Measurements from ENCODE around the gene OR51E2. TPM values are rescaled to one million over a fixed set of nuclear protein-coding genes. Genes with fewer than 3 reads are reported as not detected.
"Not testable (repeated sequence)": the region's sequence is repeated elsewhere in the genome, so short reads cannot be mapped to it uniquely, and the experiment has no call there.

The OR51E2 gene, protein sequence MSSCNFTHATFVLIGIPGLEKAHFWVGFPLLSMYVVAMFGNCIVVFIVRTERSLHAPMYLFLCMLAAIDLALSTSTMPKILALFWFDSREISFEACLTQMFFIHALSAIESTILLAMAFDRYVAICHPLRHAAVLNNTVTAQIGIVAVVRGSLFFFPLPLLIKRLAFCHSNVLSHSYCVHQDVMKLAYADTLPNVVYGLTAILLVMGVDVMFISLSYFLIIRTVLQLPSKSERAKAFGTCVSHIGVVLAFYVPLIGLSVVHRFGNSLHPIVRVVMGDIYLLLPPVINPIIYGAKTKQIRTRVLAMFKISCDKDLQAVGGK
- 0.53 TPM for total RNA-seq
- polyA plus RNA-seq (ENCODE audit: insufficient read depth in 1 of 8, insufficient read length in 8 of 8, low replicate concordance in 1 of 8), result 1 to 10 TPM in 5 of 8 donors, under 1 TPM in 3; 0.51 to 1.8 (median 1.1) TPM
- long read RNA-seq, donor 1, result 0 reads
- long read RNA-seq, donor 2, result 0 reads
- long read RNA-seq, donor 3, result 0 reads
- long read RNA-seq, donor 4, result 0 reads
- long read RNA-seq, donor 5, partial matches to known transcripts, result 0 of 1 reads
- long read RNA-seq, donor 5, other reads (novel, unspliced or antisense), result 0 of 1 reads
- long read RNA-seq, donor 6, result 0 reads
- long read RNA-seq, donor 7, partial matches to known transcripts, result 0 of 1 reads
- long read RNA-seq, donor 7, other reads (novel, unspliced or antisense), result 0 of 1 reads
- long read RNA-seq, donor 8, partial matches to known transcripts, result 0 of 2 reads
- long read RNA-seq, donor 8, other reads (novel, unspliced or antisense), result 0 of 2 reads
- long read RNA-seq, donor 9, result 0 reads
- long read RNA-seq, donor 10, result 0 reads
- long read RNA-seq, donor 11, result 0 reads

DNA sequence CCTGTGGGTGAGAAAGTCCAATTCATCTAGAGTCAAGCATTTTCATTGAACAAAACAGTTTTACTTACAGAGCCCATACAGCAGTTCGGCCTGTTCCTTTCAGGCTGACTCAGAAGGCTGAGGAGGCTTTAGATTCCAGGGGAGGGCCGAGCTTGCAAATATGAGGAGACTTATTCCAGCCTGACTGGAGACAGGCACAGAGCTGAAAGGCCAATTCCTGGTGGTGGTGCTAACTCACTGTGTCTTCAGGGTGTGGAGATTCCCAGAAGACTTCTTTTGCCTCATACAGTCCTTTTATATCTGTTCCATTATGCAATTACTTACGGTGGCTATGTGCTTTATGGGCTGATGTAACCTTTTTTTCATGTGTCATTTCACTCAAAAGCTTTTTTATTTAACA is at the start of gene OR51E2:
Gene OR51E2 (minus strand): TSS at position 269 of the 400 bp plus-strand sequence. CDS start 15,142 bp downstream, outside the sequence.
- no peaks in the 10 kb centered on the region for H3K9me3 ChIP-seq (replicated peaks; ENCODE audit: control insufficient read depth, low read depth, low read length)
- H3K27me3 ChIP-seq (ENCODE audit: control insufficient read depth, insufficient read depth, low read length), result no peaks in the 10 kb centered on the region
- H3K4me3 ChIP-seq (ENCODE audit: low read length), result no peak within 1 kb of the TSS
- no peaks in the 10 kb centered on the region for H3K4me1 ChIP-seq (ENCODE audit: control insufficient read depth, insufficient read depth, low read length)
- WGBS (ENCODE audit: insufficient coverage), result no CpG with 5 or more reads among the region's 3 CpGs
- no peak within 1 kb of the TSS for H3K27ac ChIP-seq (ENCODE audit: low read length)
- no peaks in the 10 kb centered on the region for H3K36me3 ChIP-seq (ENCODE audit: control insufficient read depth, insufficient read depth, low read length)
- peak; percentile 27 for DNase-seq

GRCh38 chr11:4740735-4741134 is 43.1 kb upstream of the OR51E2 start:
- H3K27ac ChIP-seq (ENCODE audit: low read length), result no peak overlapping the region
- no peaks in the 10 kb centered on the region for H3K27me3 ChIP-seq (ENCODE audit: control insufficient read depth, insufficient read depth, low read length)
- WGBS (ENCODE audit: insufficient coverage), result no CpG with 5 or more reads among the region's 2 CpGs
- H3K4me1 ChIP-seq (ENCODE audit: control insufficient read depth, insufficient read depth, low read length), result no peaks in the 10 kb centered on the region
- H3K9me3 ChIP-seq (replicated peaks; ENCODE audit: control insufficient read depth, low read depth, low read length), result no peaks in the 10 kb centered on the region
- DNase-seq, result no peak
- H3K4me3 ChIP-seq (ENCODE audit: low read length), result no peak overlapping the region
- no peaks in the 10 kb centered on the region for H3K36me3 ChIP-seq (ENCODE audit: control insufficient read depth, insufficient read depth, low read length)

DNA sequence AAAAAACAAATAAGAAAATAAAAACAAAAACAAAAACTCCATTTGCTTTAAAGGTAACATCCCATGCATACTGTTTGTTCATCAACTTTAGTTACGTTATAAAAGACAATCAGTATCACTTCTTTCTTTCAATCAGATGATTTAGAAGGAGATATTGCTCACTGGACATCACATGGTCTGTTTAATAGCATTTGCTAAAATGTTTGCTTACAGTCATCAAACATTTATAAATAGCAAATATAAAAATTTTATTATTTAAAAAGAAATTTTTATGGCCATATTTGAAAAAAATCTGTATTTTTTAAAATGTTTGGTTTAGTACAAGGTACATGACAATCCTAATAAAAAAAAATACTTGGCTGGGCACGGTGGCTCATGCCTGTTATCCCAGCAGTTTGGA is 29.5 kb upstream of the OR51E2 start:
- no peaks in the 10 kb centered on the region for H3K27me3 ChIP-seq (ENCODE audit: control insufficient read depth, insufficient read depth, low read length)
- no peak for DNase-seq
- no peak overlapping the region for H3K4me3 ChIP-seq (ENCODE audit: low read length)
- no peaks in the 10 kb centered on the region for H3K36me3 ChIP-seq (ENCODE audit: control insufficient read depth, insufficient read depth, low read length)
- no peak overlapping the region for H3K27ac ChIP-seq (ENCODE audit: low read length)
- no peaks in the 10 kb centered on the region for H3K9me3 ChIP-seq (replicated peaks; ENCODE audit: control insufficient read depth, low read depth, low read length)
- whole genome bisulfite sequencing (ENCODE audit: insufficient coverage), result no CpG with 5 or more reads among the region's 2 CpGs
- no peaks in the 10 kb centered on the region for H3K4me1 ChIP-seq (ENCODE audit: control insufficient read depth, insufficient read depth, low read length)

DNA sequence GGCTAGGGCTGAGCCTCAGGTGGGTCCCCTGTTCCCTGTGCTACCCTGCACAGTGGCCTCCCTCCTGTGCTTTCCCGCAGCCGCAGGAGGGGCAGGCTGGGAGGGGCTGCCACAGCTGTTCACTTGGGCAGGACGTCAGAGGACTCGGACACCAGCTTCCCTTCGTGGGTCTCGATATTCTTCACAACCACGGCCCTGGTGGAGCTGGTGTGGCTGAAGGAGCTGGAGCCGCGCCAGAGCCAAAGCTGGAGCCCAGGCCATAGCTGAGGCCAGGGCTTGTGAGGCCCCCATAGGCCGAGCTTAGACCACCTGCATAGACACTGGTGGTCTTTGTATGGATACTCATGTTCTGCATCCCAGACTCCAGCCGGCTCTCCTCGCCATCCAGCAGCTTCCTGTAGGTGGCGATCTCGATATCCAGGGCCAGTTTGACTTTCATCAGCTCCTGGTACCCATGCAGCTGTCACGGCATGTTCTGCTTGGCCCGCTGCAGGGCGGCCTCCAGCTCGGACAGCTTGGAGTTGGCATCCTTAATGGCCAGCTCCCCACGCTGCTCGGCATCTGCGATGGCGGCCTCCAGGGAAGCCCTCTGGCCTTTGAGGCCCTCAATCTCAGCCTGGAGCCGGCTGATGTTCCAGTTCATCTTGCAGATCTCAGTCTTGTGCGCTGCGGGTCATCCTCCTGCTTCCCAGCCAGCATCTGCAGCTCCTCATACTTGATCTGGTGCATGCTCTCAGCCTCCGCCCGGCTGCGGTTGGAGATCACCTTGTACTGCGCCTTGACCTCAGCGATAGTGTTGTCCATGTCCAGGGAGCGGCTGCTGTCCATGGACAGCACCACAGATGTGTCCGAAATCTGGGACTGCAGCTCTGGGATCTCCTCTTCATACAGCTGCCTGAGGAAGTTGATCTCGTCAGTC is 25.2 kb upstream of the OR51E2 start:
- H3K4me1 ChIP-seq (ENCODE audit: control insufficient read depth, insufficient read depth, low read length); H3K4me3 ChIP-seq (ENCODE audit: low read length); H3K36me3 ChIP-seq (ENCODE audit: control insufficient read depth, insufficient read depth, low read length); H3K9me3 ChIP-seq (replicated peaks; ENCODE audit: control insufficient read depth, low read depth, low read length); H3K27ac ChIP-seq (ENCODE audit: low read length); DNase-seq; H3K27me3 ChIP-seq (ENCODE audit: control insufficient read depth, insufficient read depth, low read length): not testable (repeated sequence)
- 89% methylated on average over 30 of the region's 33 CpGs for WGBS (ENCODE audit: insufficient coverage)

- WGBS (ENCODE audit: insufficient coverage), result 57% methylated on average over 1 of the region's 5 CpGs
Measured at GRCh38 chr11:4714300-4714699, 16.6 kb upstream of the OR51E2 start.

DNA sequence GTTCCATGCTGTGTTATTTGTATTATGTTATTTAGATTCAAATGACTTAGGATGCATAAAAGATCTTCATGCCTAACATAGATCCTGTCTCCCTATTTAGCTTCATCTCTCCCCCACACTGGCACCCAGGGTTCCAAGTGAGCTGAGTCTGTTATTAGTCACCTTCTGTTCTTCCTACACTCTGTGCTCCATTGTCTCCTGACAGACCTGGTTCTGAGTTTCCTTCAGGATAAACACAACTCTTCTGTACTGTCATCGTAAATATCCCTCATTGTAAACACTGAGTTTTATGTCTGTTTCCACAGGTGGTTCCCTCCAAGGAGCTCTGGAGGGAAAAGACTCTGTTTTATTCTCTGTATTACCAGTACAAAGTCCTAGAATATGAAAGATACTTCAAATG is 15.6 kb upstream of the OR51E2 start:
- H3K4me3 ChIP-seq (ENCODE audit: low read length), result no peak overlapping the region
- H3K4me1 ChIP-seq (ENCODE audit: control insufficient read depth, insufficient read depth, low read length), result no peaks in the 10 kb centered on the region
- H3K27ac ChIP-seq (ENCODE audit: low read length), result no peak overlapping the region
- no CpG with 5 or more reads among the region's 1 CpG for WGBS (ENCODE audit: insufficient coverage)
- H3K36me3 ChIP-seq (ENCODE audit: control insufficient read depth, insufficient read depth, low read length), result no peaks in the 10 kb centered on the region
- H3K9me3 ChIP-seq (replicated peaks; ENCODE audit: control insufficient read depth, low read depth, low read length), result no peaks in the 10 kb centered on the region
- DNase-seq, result no peak
- no peaks in the 10 kb centered on the region for H3K27me3 ChIP-seq (ENCODE audit: control insufficient read depth, insufficient read depth, low read length)

More at GRCh38 chr11:4714300-4714699, 16.6 kb upstream of the OR51E2 start:
- Histone ChIP-seq H3K27ac (ENCODE audit: low read length) (no peak overlapping the region), H3K4me3 (ENCODE audit: low read length) (no peak overlapping the region), H3K9me3 (replicated peaks; ENCODE audit: control insufficient read depth, low read depth, low read length) (no peaks in the 10 kb centered on the region), H3K4me1 (ENCODE audit: control insufficient read depth, insufficient read depth, low read length) (no peaks in the 10 kb centered on the region), H3K27me3 (ENCODE audit: control insufficient read depth, insufficient read depth, low read length) (no peaks in the 10 kb centered on the region), H3K36me3 (ENCODE audit: control insufficient read depth, insufficient read depth, low read length) (no peaks in the 10 kb centered on the region)
- no peak for DNase-seq

GRCh38 chr11:4704790-4705334 is 7.2 kb upstream of the OR51E2 start:
- Histone ChIP-seq H3K9me3 (replicated peaks; ENCODE audit: control insufficient read depth, low read depth, low read length) (no peaks in the 10 kb centered on the region), H3K27me3 (ENCODE audit: control insufficient read depth, insufficient read depth, low read length) (no peaks in the 10 kb centered on the region), H3K36me3 (ENCODE audit: control insufficient read depth, insufficient read depth, low read length) (no peaks in the 10 kb centered on the region), H3K4me1 (ENCODE audit: control insufficient read depth, insufficient read depth, low read length) (peaks cover 5% of the 10 kb centered on the region), H3K27ac (ENCODE audit: low read length) (peak overlapping the region; percentile 16), H3K4me3 (ENCODE audit: low read length) (no peak overlapping the region)
- whole genome bisulfite sequencing (ENCODE audit: insufficient coverage), result no CpG with 5 or more reads among the region's 8 CpGs
- DNase-seq, result no peak

DNA sequence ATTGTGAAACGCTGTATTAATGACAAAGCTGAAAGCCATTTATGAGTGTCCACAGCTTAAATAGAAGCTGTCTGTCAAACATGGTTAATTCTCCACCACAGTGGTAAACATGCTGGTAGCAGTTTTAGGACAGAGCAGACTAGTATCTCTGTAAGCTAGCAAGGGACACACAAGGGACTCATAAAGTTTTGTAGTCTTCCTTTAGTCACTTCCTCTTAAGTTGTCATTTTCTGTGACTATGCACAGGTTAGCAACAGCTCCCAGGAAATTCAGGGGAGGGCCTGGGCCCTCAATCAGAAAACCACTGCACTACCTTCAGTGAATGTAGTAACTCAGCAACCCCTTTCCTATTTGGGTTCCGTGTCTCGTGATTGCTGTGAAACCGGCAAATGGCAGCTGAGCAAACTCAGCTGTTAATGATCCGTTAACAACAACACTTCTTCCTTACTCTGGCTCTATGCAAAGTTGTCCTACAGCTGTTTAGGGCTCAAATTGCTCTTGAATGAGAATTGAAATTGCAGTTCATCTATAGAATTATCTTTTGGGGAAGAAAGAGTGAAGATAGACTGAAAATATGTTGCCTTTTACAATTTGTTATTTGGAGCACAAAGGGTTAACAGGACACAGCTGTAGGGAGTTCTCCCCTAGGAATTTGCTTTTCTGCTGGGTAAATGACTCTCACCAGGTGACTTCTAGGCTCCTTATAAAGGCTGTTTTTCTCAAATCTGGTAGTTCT is 6.6 kb upstream of the OR51E2 start, which contains the start of gene MMP26:
Gene MMP26 (plus strand): TSS at position 731 of the 736 bp plus-strand sequence.
- Histone ChIP-seq H3K4me1 (ENCODE audit: control insufficient read depth, insufficient read depth, low read length) (peaks cover 5% of the 10 kb centered on the region), H3K27me3 (ENCODE audit: control insufficient read depth, insufficient read depth, low read length) (no peaks in the 10 kb centered on the region), H3K4me3 (ENCODE audit: low read length) (no peak within 1 kb of the TSS), H3K9me3 (replicated peaks; ENCODE audit: control insufficient read depth, low read depth, low read length) (no peaks in the 10 kb centered on the region), H3K36me3 (ENCODE audit: control insufficient read depth, insufficient read depth, low read length) (no peaks in the 10 kb centered on the region), H3K27ac (ENCODE audit: low read length) (peak within 1 kb of the TSS; percentile 16)
- WGBS (ENCODE audit: insufficient coverage), result no CpG with 5 or more reads among the region's 5 CpGs
- DNase-seq, result peak; percentile 53

DNA sequence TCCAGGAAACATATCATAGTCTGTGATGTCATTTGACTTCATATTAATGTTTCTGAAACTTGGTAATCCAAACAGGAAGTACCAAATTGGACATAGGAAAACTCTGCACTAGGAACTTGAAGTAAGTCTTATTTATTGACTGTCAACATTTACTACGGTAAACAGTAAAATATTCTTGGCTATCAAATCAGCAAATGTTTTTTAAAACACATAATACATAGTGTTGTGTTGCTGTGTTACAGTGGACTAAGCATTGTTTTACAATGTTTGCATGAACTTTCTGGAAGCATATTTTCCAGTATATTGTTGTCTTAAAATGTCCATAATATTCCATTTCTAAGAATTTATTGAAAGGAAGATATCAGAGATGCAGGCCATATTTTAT is 2.8 kb upstream of the OR51E2 start:
- Histone ChIP-seq H3K36me3 (ENCODE audit: control insufficient read depth, insufficient read depth, low read length) (no peaks in the 10 kb centered on the region), H3K27ac (ENCODE audit: low read length) (no peak overlapping the region), H3K4me3 (ENCODE audit: low read length) (no peak overlapping the region), H3K27me3 (ENCODE audit: control insufficient read depth, insufficient read depth, low read length) (no peaks in the 10 kb centered on the region), H3K9me3 (replicated peaks; ENCODE audit: control insufficient read depth, low read depth, low read length) (no peaks in the 10 kb centered on the region), H3K4me1 (ENCODE audit: control insufficient read depth, insufficient read depth, low read length) (peaks cover 5% of the 10 kb centered on the region)
- no CpG with 5 or more reads among the region's 1 CpG for WGBS (ENCODE audit: insufficient coverage)
- no peak for DNase-seq
